ENCODE measurements around the gene LRMDA. TPM values are rescaled to one million over a fixed set of nuclear protein-coding genes. Genes with fewer than 3 reads are reported as not detected.

The LRMDA gene
- polyA plus RNA-seq, 1 donor (not counting 4 experiments of a cell fraction or from before 2014, with no cell fraction given): not detected

DNA sequence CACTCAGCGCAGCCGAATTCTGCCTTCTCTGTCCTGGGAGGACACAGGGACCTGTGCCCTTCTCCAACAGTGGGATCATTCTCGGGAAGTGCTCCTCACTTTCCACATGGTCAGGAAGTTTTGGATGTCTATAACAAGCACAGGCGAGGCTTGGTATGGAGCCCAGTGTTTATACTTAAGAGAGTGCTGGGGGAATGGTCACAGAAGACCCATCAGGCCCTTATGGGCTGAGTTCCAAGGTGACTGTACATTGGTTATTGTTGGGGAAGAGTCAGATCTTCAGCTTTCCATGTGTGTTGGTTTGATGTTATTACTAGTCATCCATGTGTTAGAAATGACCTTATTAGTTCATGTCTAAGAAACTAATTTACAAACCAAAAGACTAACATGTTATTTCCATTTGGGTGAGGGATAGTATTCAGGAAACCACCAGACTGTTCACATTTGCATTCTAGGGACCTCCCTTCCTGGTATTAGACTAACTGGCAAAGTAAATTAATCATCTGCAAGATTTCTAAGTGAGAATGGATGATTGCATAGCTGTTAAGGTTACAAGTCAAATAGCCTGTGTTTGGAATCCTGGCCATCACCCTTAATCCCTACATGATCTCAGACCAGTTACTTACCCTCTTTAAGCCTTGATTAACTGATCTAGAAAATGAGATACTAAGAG lies 834.2 kb downstream of the LRMDA start:
- no peaks in the 10 kb centered on the region for H4K20me1 ChIP-seq (ENCODE audit: control insufficient read depth, extremely low read depth, insufficient read depth, low read length)
- H3K27me3 ChIP-seq (ENCODE audit: control insufficient read depth, extremely low read depth, insufficient read depth, low read length): no peaks in the 10 kb centered on the region
- no peak for DNase-seq (ENCODE audit: low read depth, low spot score)
- H3K79me2 ChIP-seq (ENCODE audit: control insufficient read depth, insufficient read depth, low read length): no peaks in the 10 kb centered on the region
- no peaks in the 10 kb centered on the region for H3K4me1 ChIP-seq (ENCODE audit: control insufficient read depth, extremely low read depth, insufficient read depth, low read length)
- TF ChIP-seq, protein P1, sequence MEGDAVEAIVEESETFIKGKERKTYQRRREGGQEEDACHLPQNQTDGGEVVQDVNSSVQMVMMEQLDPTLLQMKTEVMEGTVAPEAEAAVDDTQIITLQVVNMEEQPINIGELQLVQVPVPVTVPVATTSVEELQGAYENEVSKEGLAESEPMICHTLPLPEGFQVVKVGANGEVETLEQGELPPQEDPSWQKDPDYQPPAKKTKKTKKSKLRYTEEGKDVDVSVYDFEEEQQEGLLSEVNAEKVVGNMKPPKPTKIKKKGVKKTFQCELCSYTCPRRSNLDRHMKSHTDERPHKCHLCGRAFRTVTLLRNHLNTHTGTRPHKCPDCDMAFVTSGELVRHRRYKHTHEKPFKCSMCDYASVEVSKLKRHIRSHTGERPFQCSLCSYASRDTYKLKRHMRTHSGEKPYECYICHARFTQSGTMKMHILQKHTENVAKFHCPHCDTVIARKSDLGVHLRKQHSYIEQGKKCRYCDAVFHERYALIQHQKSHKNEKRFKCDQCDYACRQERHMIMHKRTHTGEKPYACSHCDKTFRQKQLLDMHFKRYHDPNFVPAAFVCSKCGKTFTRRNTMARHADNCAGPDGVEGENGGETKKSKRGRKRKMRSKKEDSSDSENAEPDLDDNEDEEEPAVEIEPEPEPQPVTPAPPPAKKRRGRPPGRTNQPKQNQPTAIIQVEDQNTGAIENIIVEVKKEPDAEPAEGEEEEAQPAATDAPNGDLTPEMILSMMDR (optimal IDR thresholded peaks at IDR 0.05 in 1 of 3, IDR thresholded peaks at IDR 0.05 in 1 of 3, conservative IDR thresholded peaks at IDR 0.05 in 1 of 3; ENCODE audit: extremely low read depth in 1 of 3, insufficient read depth in 2 of 3, low read length in 3 of 3): no peak
- no peak for TF ChIP-seq EZH2 (IDR thresholded peaks at IDR 0.05; ENCODE audit: low read length)
- no peaks in the 10 kb centered on the region for H3K9me1 ChIP-seq (ENCODE audit: control insufficient read depth, extremely low read depth, insufficient read depth, low read length)
- dilution Hi-C loops (cut with MboI; ENCODE audit: extremely low pct_ligation_motif_present, low sequenced_read_pairs): no loop called here
- H3K4me2 ChIP-seq (ENCODE audit: control insufficient read depth, extremely low read depth, insufficient read depth, low read depth, low read length): no peak overlapping the region
- H3K9ac ChIP-seq (ENCODE audit: control insufficient read depth, extremely low read depth, insufficient read depth, low read length): no peak overlapping the region
- H3K27ac ChIP-seq (ENCODE audit: control insufficient read depth, insufficient read depth, low read length): no peak overlapping the region
- no peaks in the 10 kb centered on the region for H3K36me3 ChIP-seq (ENCODE audit: control insufficient read depth in 2 of 2, extremely low read depth in 1 of 2, insufficient read depth in 2 of 2, low read length in 2 of 2)
- no peak for FAIRE-seq
- no peak overlapping the region for H3K4me3 ChIP-seq (ENCODE audit: control insufficient read depth in 2 of 3, extremely low read depth in 1 of 3, insufficient read depth in 2 of 3, low read depth in 1 of 3, low read length in 3 of 3)
- no peak overlapping the region for H2AFZ ChIP-seq (ENCODE audit: control insufficient read depth, low read length)
- no peaks in the 10 kb centered on the region for H3K9me3 ChIP-seq (ENCODE audit: control insufficient read depth, low read depth, low read length)

DNA sequence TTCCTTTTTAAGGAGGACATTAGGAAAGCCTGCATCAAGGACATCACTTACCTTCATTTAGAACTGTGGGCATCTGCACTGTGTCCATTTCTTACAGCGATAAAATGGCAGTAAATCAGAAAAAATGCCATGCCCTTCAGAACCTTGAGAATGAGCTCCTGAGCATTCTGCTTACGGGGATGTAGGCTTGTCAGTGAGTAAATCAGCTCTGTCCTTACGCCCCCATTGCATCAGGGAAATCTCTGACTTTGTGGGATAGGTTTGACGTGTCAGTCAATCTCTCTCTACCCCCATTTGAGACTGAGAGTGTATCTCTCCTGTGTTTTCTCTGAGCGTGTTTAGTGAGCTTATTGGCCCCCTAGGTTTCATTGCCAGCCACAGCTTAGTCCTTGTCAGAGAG lies 837.1 kb downstream of the LRMDA start:
- Histone ChIP-seq H3K9me1 (ENCODE audit: control insufficient read depth, extremely low read depth, insufficient read depth, low read length) (no peaks in the 10 kb centered on the region), H3K27ac (ENCODE audit: control insufficient read depth, insufficient read depth, low read length) (no peak overlapping the region), H2AFZ (ENCODE audit: control insufficient read depth, low read length) (no peak overlapping the region), H3K9ac (ENCODE audit: control insufficient read depth, extremely low read depth, insufficient read depth, low read length) (no peak overlapping the region), H3K36me3 (ENCODE audit: control insufficient read depth in 2 of 2, extremely low read depth in 1 of 2, insufficient read depth in 2 of 2, low read length in 2 of 2) (no peaks in the 10 kb centered on the region), H3K4me2 (ENCODE audit: control insufficient read depth, extremely low read depth, insufficient read depth, low read depth, low read length) (no peak overlapping the region), H4K20me1 (ENCODE audit: control insufficient read depth, extremely low read depth, insufficient read depth, low read length) (no peaks in the 10 kb centered on the region), H3K4me1 (ENCODE audit: control insufficient read depth, extremely low read depth, insufficient read depth, low read length) (no peaks in the 10 kb centered on the region), H3K4me3 (ENCODE audit: control insufficient read depth in 2 of 3, extremely low read depth in 1 of 3, insufficient read depth in 2 of 3, low read depth in 1 of 3, low read length in 3 of 3) (no peak overlapping the region), H3K9me3 (ENCODE audit: control insufficient read depth, low read depth, low read length) (no peaks in the 10 kb centered on the region), H3K27me3 (ENCODE audit: control insufficient read depth, extremely low read depth, insufficient read depth, low read length) (no peaks in the 10 kb centered on the region), H3K79me2 (ENCODE audit: control insufficient read depth, insufficient read depth, low read length) (no peaks in the 10 kb centered on the region)
- FAIRE-seq (no peak), DNase-seq (ENCODE audit: low read depth, low spot score) (no peak)
- TF ChIP-seq EZH2 (IDR thresholded peaks at IDR 0.05; ENCODE audit: low read length): no peak
- TF ChIP-seq, protein P1 (optimal IDR thresholded peaks at IDR 0.05 in 1 of 3, IDR thresholded peaks at IDR 0.05 in 1 of 3, conservative IDR thresholded peaks at IDR 0.05 in 1 of 3; ENCODE audit: extremely low read depth in 1 of 3, insufficient read depth in 2 of 3, low read length in 3 of 3): no peak
- dilution Hi-C loops (cut with MboI; ENCODE audit: extremely low pct_ligation_motif_present, low sequenced_read_pairs): no loop called here

Measured in keratinocyte (primary cell).